Measurements from ENCODE around the gene ECI1.
"Not testable (repeated sequence)": the region's sequence is repeated elsewhere in the genome, so short reads cannot be mapped to it uniquely, and the experiment has no call there.

ECI1 gene

DNA sequence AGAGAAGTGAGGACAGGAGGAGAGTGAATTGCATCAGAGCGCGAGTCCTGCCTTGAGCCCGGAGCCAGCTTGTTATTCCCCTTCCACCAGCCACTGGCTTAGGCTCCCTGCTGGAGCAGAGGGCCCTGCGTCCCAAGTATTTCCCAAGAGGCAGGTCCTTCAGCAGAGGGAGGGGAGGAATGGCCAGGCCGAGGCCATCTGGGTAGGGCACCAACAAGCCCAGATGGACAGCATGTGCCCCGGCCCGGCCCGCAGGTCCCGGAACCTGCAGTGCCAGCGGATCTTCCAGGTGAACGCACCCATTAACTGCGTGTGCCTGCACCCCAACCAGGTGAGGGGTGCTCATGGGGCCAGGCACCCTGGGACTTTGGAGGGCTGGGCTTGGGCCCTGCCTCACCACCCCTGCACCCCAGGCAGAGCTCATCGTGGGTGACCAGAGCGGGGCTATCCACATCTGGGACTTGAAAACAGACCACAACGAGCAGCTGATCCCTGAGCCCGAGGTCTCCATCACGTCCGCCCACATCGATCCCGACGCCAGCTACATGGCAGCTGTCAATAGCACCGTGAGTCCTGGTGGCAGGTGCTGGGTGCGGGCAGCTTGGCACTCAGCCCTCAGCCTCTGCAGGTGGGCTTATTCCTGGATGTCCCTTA, 44.5 kb downstream of the ECI1 start:
- no peak for TF ChIP-seq CTCF (IDR thresholded peaks at IDR 0.05; ENCODE audit: control extremely low read depth, extremely low read depth, low read depth, missing control alignments)
- no peak for DNase-seq (ENCODE audit: extremely low spot score)
- ChIA-PET CTCF (interaction anchor here (0.5 to 2.7 kb wide), 4 partner anchors 9 to 45 kb away, joined by 3 to 13 read pairs (median 4); partner anchors contain the start of gene ECI1), POLR2A (interaction anchor here (0.6 kb wide), 1 partner anchor 52 kb away, joined by 6 read pairs; no protein-coding TSS in a partner anchor)

- CTCF ChIA-PET: interaction anchor here (0.5 to 2.7 kb wide), 5 partner anchors 8 to 45 kb away, joined by 3 to 13 read pairs (median 4); partner anchors contain the start of genes ECI1 and PGP
- POLR2A ChIA-PET: interaction anchor here (0.6 to 1.1 kb wide), 2 partner anchors 9 to 52 kb away, joined by 3 to 6 read pairs; no protein-coding TSS in a partner anchor
- no peak for TF ChIP-seq CTCF (IDR thresholded peaks at IDR 0.05; ENCODE audit: control extremely low read depth, extremely low read depth, low read depth, missing control alignments)
- DNase-seq (ENCODE audit: extremely low spot score): no peak
These were observed 45.0 kb downstream of the ECI1 start for GRCh38 chr16:2206420-2206779.

- TF ChIP-seq CTCF (IDR thresholded peaks at IDR 0.05; ENCODE audit: control extremely low read depth, extremely low read depth, low read depth, missing control alignments): no peak
- DNase-seq (ENCODE audit: extremely low spot score): no peak
- ChIA-PET POLR2A (interaction anchor here (1.1 to 1.7 kb wide), 2 partner anchors 9 to 51 kb away, joined by 3 to 7 read pairs; partner anchors contain the start of gene TRAF7), CTCF (interaction anchor here (1.0 to 2.7 kb wide), 3 partner anchors 9 to 46 kb away, joined by 3 to 13 read pairs (median 4); partner anchors contain the start of genes ECI1 and PGP)
These were observed 45.4 kb downstream of the ECI1 start for GRCh38 chr16:2205967-2206313.

DNA sequence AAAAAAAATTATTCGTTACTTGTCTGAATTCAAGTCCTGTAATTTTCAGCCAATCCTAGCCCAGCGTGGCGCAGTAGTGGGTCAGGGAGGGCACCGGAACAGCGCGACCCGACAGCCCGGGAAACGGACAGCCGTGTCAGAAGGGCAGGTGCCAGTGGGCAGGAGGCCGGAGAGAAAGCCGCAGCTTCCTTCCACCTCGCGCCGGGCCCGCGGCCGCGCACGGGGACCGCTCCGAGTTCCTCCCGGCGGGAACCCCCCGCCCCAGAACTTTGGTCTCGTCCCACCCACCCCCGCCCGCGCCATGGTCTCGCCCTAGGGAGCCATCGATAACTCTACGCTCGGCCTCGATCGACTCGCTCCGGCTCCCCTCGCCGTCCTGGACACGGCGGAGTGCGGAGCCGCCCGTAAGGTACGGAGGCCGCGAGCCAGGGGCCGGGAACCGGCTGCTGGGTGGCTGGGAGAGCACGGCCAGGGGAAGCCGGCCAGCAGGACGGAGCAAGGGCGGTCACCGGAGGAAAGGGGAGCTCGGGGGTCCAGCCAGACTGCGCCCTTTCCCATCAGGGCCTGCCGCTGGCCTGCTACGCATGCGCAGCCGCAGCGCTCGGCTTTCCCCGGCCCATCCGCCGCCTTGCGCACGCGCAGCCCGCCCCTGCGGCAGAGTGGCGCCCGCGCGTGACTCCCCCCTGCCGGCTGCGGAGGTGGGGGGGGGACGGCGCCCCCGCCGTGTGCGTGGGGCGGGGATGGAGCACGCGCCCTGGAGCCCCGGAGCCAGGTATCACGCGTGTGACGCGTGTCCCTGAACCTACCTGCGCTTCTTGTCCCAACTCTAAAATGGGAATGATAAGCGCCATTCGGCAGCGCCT, 46.1 kb downstream of the ECI1 start, which contains the start of gene MLST8:
Gene MLST8 (plus strand): TSS at position 351 of the 863 bp plus-strand sequence. CDS start 632 bp downstream, outside the sequence.
- CTCF ChIA-PET: interaction anchor here (1.1 to 2.7 kb wide), 2 partner anchors 9 to 11 kb away, joined by 3 to 13 read pairs; partner anchors contain the start of gene PGP
- TF ChIP-seq CTCF (IDR thresholded peaks at IDR 0.05; ENCODE audit: control extremely low read depth, extremely low read depth, low read depth, missing control alignments): no peak
- DNase-seq (ENCODE audit: extremely low spot score): peak; percentile 99
- POLR2A ChIA-PET: interaction anchor here (1.0 to 1.7 kb wide), 3 partner anchors 10 to 241 kb away, joined by 3 to 7 read pairs (median 3); partner anchors contain the start of genes RPS2 and TRAF7

DNA sequence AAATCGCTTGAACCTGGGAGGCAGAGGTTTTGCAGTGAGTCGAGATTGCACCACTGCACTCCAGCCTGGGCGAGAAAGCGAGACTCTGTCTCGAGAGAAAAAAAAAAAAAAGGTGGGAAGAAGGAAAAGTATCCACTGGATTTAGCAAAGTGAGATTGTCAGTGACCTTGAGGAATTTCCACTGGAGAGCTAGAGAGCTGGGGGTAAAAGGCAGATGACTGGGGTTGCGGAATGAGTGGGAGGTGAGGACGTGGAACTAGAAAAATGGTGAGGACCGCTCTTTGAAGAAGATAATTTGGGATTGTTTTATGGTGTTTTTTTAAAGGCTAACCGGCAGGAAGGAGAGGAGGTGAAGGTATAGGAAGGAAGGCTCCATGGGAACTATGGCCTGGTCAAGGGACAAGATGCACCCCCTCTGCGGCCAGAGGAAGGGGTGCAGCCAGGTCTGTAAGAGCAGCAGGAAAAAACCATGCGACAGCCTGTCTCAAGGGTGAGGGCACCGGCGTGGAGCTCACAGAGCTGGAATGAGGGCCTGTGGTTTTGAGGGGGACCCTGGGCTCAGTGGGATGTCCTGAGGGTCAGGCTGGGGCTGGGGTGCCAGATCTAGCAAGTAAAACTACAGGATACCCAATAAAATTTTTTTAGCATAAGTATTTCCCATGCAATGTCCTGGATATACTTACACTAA, 46.8 kb downstream of the ECI1 start:
- DNase-seq (ENCODE audit: extremely low spot score): no peak
- no peak for TF ChIP-seq CTCF (IDR thresholded peaks at IDR 0.05; ENCODE audit: control extremely low read depth, extremely low read depth, low read depth, missing control alignments)
- POLR2A ChIA-PET: interaction anchor here (1.0 to 1.7 kb wide), 2 partner anchors 49 to 240 kb away, joined by 3 to 7 read pairs; partner anchors contain the start of genes RPS2 and TRAF7
- CTCF ChIA-PET: interaction anchor here (1.3 to 2.7 kb wide), 2 partner anchors 10 to 13 kb away, joined by 4 to 13 read pairs; no protein-coding TSS in a partner anchor

- ChIA-PET CTCF (interaction anchor here (1.0 to 1.7 kb wide), 3 partner anchors 8 to 48 kb away, joined by 3 to 16 read pairs (median 6); partner anchors contain the start of genes ECI1 and TRAF7), POLR2A (interaction anchor here (0.5 to 1.2 kb wide), 3 partner anchors 12 to 49 kb away, joined by 3 to 5 read pairs (median 4); partner anchors contain the start of genes PGP and TRAF7)
- not testable (repeated sequence) for DNase-seq (ENCODE audit: extremely low spot score)
These were observed 48.2 kb downstream of the ECI1 start for GRCh38 chr16:2203119-2203688.
